GM12878 (cell line): Measurements from ENCODE around the gene IFIT1. TPM values are rescaled to one million over a fixed set of nuclear protein-coding genes. Genes with fewer than 3 reads are reported as not detected.

Experiments used
- ATAC-seq: fragments of 200-7000 bp; cut with Tn5 transposase; 3 replicates; pipeline ENCODE4 v1.9.1; 2020; ENCODE audit warnings: mild to moderate bottlenecking, moderate library complexity
- Bru-seq: library from RNA; stranded (reverse); fragments of 400-500 nt; gene quantifications from one replicate; lab custom pipeline; 2021; lab: Mats Ljungman, UMichigan
- BruChase-seq, 2 experiments: library from RNA; stranded (reverse); fragments of 400-500 nt; gene quantifications; one replicate each; lab custom pipeline; 2021; lab: Mats Ljungman, UMichigan
- BruUV-seq: library from RNA; stranded (reverse); fragments of 400-500 nt; replicated peaks from 2 replicates; lab custom pipeline; 2021; lab: Mats Ljungman, UMichigan
- CTCF ChIA-PET: fragments of 300-600 bp; sonication (Branson Sonifier 250); formaldehyde crosslinking; extraction: SDS; loops from one replicate; lab custom pipeline; 2021; ENCODE audit warnings: inconsistent platforms; lab: Yijun Ruan, JAX
- POLR2A ChIA-PET: fragments of 350-600 bp; formaldehyde crosslinking; extraction: SDS; loops from one replicate; lab custom pipeline; 2021; ENCODE audit warnings: inconsistent platforms; lab: Charles Lee
- RAD21 ChIA-PET: fragments of 300-600 bp; sonication (Branson Sonifier 250); formaldehyde crosslinking; loops from one replicate; lab custom pipeline; 2023; ENCODE audit warnings: antibody characterized with exemption; ENCODE audit not compliant: unreplicated experiment; lab: Charles Lee
- SMC1A ChIA-PET: fragments of 300-600 bp; sonication (Branson Sonifier 250); formaldehyde crosslinking; loops from one replicate; lab custom pipeline; 2023; ENCODE audit not compliant: unreplicated experiment, uncharacterized antibody; lab: Charles Lee
- DNase-seq: peaks from one replicate; pipeline ENCODE4 v3.0.0-alpha.2; 2011; ENCODE audit warnings: low read depth, low spot score
- FAIRE-seq: peaks from 3 replicates; lab custom pipeline; 2011; peaks lifted over from hg19 to GRCh38; lab: Jason Lieb, UNC
- H2AFZ ChIP-seq: 2 replicates; pipeline ENCODE4 v1.6.0; 2011; ENCODE audit warnings: low read depth, low read length, control low read depth; ENCODE audit not compliant: control insufficient read depth
- H3K27ac ChIP-seq: 2 replicates; pipeline ENCODE4 v1.5.1; 2011; ENCODE audit warnings: control low read depth; ENCODE audit not compliant: control insufficient read depth, insufficient read depth
- H3K27me3 ChIP-seq, 2 experiments: replicated peaks in 1 of 2; 2 replicates each; pipeline versions ENCODE4 v1.6.0 to v1.6.1; 2011; ENCODE audit warnings: low read length in 1 of 2; ENCODE audit not compliant: control insufficient read depth in 2 of 2, insufficient read depth in 2 of 2
- H3K36me3 ChIP-seq, 2 experiments: 2 replicates each; pipeline ENCODE4 v1.5.1; 2011; ENCODE audit warnings: low read length in 1 of 2; ENCODE audit not compliant: control insufficient read depth in 2 of 2, insufficient read depth in 2 of 2
- H3K4me1 ChIP-seq: 2 replicates; pipeline ENCODE4 v1.6.1; 2011; ENCODE audit warnings: mild to moderate bottlenecking, low read length, moderate library complexity, mixed read lengths; ENCODE audit not compliant: control insufficient read depth, insufficient read depth
- H3K4me2 ChIP-seq: 2 replicates; pipeline ENCODE4 v1.6.0; 2011; ENCODE audit warnings: control low read depth; ENCODE audit not compliant: control insufficient read depth, insufficient read depth
- H3K4me3 ChIP-seq: fragments of 200-600 bp; sonication (generic); 2 replicates; pipeline ENCODE4 v1.5.1; 2016
- H3K79me2 ChIP-seq: 2 replicates; pipeline ENCODE4 v1.6.0; 2011; ENCODE audit warnings: low read length; ENCODE audit not compliant: control insufficient read depth, insufficient read depth
- H3K9ac ChIP-seq: 2 replicates; pipeline ENCODE4 v1.8.0; 2011; ENCODE audit warnings: low read length, control low read depth, mixed read lengths; ENCODE audit not compliant: control insufficient read depth, insufficient read depth
- H3K9me3 ChIP-seq: replicated peaks from 3 replicates; pipeline ENCODE4 v1.5.1; 2011; ENCODE audit warnings: mild to moderate bottlenecking, low read length; ENCODE audit not compliant: control insufficient read depth, insufficient read depth
- H4K20me1 ChIP-seq: 2 replicates; pipeline ENCODE4 v1.6.0; 2011; ENCODE audit not compliant: control insufficient read depth, insufficient read depth
- EED ChIP-seq: sonication (generic); IDR thresholded peaks from 2 replicates; pipeline ENCODE4 v1.6.1; 2016; ENCODE audit warnings: antibody characterized with exemption, low read depth
- HDAC2 ChIP-seq: fragments of 200-600 bp; sonication (generic); IDR thresholded peaks from 2 replicates; pipeline ENCODE4 v1.6.1; 2017
- JUNB ChIP-seq: IDR thresholded peaks from 2 replicates; pipeline ENCODE4 v1.6.1; 2016; ENCODE audit warnings: antibody characterized with exemption, mild to moderate bottlenecking
- MTA3 ChIP-seq: IDR thresholded peaks from 2 replicates; pipeline ENCODE4 v1.6.1; 2012; ENCODE audit warnings: low read length, inconsistent platforms, borderline replicate concordance
- MYB ChIP-seq: fragments of 150-350 bp; IDR thresholded peaks from 2 replicates; pipeline ENCODE4 v1.6.1; 2014; ENCODE audit warnings: mild to moderate bottlenecking, low read depth, low read length, borderline replicate concordance
- NFYA ChIP-seq: IDR thresholded peaks from 2 replicates; pipeline ENCODE4 v1.6.1; 2011; ENCODE audit warnings: low read depth, mild to moderate bottlenecking, low read length, improper control_type of control experiment, borderline replicate concordance
- NFYB ChIP-seq: IDR thresholded peaks from 2 replicates; pipeline ENCODE4 v1.6.1; 2011; ENCODE audit warnings: low read depth, mild to moderate bottlenecking, low read length, improper control_type of control experiment, moderate library complexity; ENCODE audit not compliant: insufficient read depth
- NR2C1 ChIP-seq: fragments of 450-650 bp; IDR thresholded peaks from 2 replicates; pipeline ENCODE4 v1.6.1; 2017; ENCODE audit warnings: antibody characterized with exemption, mild to moderate bottlenecking, moderate library complexity
- PAX5 ChIP-seq: IDR thresholded peaks from 2 replicates; pipeline ENCODE4 v1.6.1; 2011; ENCODE audit warnings: low read depth, low read length, borderline replicate concordance
- POLR2AphosphoS5 ChIP-seq: IDR thresholded peaks from 2 replicates; pipeline ENCODE4 v1.6.1; 2011; ENCODE audit warnings: mild to moderate bottlenecking, low read length, inconsistent platforms
- TBL1XR1 ChIP-seq: IDR thresholded peaks from 2 replicates; pipeline ENCODE4 v1.6.1; 2012; ENCODE audit warnings: low read depth, low read length, improper control_type of control experiment
- WGBS: methylation state at CpG from one replicate; pipeline ENCODE4 v1.1.6; 2016; ENCODE audit warnings: low lambda C conversion rate; ENCODE audit not compliant: insufficient replicate concordance, insufficient coverage; ENCODE audit errors: missing lambda C conversion rate; 5-methylcytosine and 5-hydroxymethylcytosine counted together
- in situ Hi-C: fragments of 300-500 bp; cut with MboI; formaldehyde crosslinking; loops from 9 replicates; pipeline ENCODE4 v1.14.3; 2018; ENCODE audit warnings: mixed read lengths
- intact Hi-C: fragments of 100-400 bp; cut with micrococcal nuclease; formaldehyde crosslinking; loops from one replicate; pipeline ENCODE4 v1.14.2; 2022; ENCODE audit not compliant: unreplicated experiment
- long read RNA-seq, 2 experiments: library from polyadenylated mRNA; unstranded; transcript quantifications; one replicate each; pipeline ENCODE4 v2.0.0, GENCODE V29; 2019 to 2020
- polyA minus RNA-seq, 3 experiments: library from RNA; depleted of rRNA, polyadenylated mRNA; stranded (reverse); fragments of >200 nt; gene quantifications; 2 replicates each; pipeline ENCODE4 v1.2.3, GENCODE V29; 2011
- polyA plus RNA-seq, 11 experiments: library from polyadenylated mRNA; depleted of rRNA in 4 of 11; unstranded in 6 of 11; stranded (reverse) in 5 of 11; fragments of >200 nt; fragmentation: Nextera tagmentation in 4 of 11; fragmentation: Illumina TruSeq in 1 of 11; extraction: Ambion mirVana in 4 of 11; extraction: Trizol in 1 of 11; gene quantifications; 1 replicate in 1 of 11; 2 replicates in 10 of 11; pipeline versions ENCODE4 v1.2.1 to v1.2.3, GENCODE V29; 2011 to 2016; ENCODE audit warnings: inconsistent platforms in 2 of 11, missing spikeins in 2 of 11, low read depth in 1 of 11
- total RNA-seq, 4 experiments: library from RNA; depleted of rRNA in 3 of 4; stranded (reverse); fragments of >200 nt in 3 of 4; fragmentation: Illumina TruSeq in 1 of 4; extraction: Trizol in 1 of 4; gene quantifications; 2 replicates each; pipeline versions ENCODE4 v1.2.1 to v1.2.3, GENCODE V29; 2013 to 2021
- TF ChIP-seq, protein P1 (sequence below): IDR thresholded peaks from 2 replicates; pipeline ENCODE4 v1.6.1; 2011; ENCODE audit warnings: low read depth, mild to moderate bottlenecking, low read length, moderate library complexity, borderline replicate concordance; ENCODE audit errors: extremely low read depth
- TF ChIP-seq, protein P2 (sequence below): fragments of 450-650 bp; IDR thresholded peaks from 2 replicates; pipeline ENCODE4 v1.6.1; 2017; ENCODE audit warnings: low read depth, mild to moderate bottlenecking, moderate library complexity

IFIT1 gene, protein sequence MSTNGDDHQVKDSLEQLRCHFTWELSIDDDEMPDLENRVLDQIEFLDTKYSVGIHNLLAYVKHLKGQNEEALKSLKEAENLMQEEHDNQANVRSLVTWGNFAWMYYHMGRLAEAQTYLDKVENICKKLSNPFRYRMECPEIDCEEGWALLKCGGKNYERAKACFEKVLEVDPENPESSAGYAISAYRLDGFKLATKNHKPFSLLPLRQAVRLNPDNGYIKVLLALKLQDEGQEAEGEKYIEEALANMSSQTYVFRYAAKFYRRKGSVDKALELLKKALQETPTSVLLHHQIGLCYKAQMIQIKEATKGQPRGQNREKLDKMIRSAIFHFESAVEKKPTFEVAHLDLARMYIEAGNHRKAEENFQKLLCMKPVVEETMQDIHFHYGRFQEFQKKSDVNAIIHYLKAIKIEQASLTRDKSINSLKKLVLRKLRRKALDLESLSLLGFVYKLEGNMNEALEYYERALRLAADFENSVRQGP
- 2.5 and 3.2 TPM in 2 replicates for total RNA-seq (2013; cell fraction: nucleolus; rRNA removed)
- 19.7 and 29.8 TPM in 2 replicates for total RNA-seq (2014; rRNA removed)
- total RNA-seq (2014; rRNA removed; fragmentation: Illumina TruSeq; extraction: Trizol): 32.0 and 39.2 TPM in 2 replicates
- 18.8 and 22.5 TPM in 2 replicates for total RNA-seq (2021)
- polyA plus RNA-seq (2011; ENCODE audit: low read depth): 18.2 TPM
- 23.4 and 36.6 TPM in 2 replicates for polyA plus RNA-seq (2011; rRNA removed)
- 6.9 and 8.8 TPM in 2 replicates for polyA plus RNA-seq (2011; cell fraction: cytosol; rRNA removed)
- polyA plus RNA-seq (2011; cell fraction: nucleus; rRNA removed): 9.0 and 10.0 TPM in 2 replicates
- 16.1 and 18.3 TPM in 2 replicates for polyA plus RNA-seq (2012)
- 31.5 and 44.4 TPM in 2 replicates for polyA plus RNA-seq (2014; fragmentation: Illumina TruSeq; extraction: Trizol)
- polyA plus RNA-seq (2014; fragmentation: Nextera tagmentation; extraction: Ambion mirVana): 10 to 100 TPM; 28.9 to 37.2 TPM
- 17.5 and 21.3 TPM in 2 replicates for polyA plus RNA-seq (2014; rRNA removed)
- 10 to 100 TPM; 13.9 to 16.1 TPM for polyA plus RNA-seq (2016; fragmentation: Nextera tagmentation; extraction: Ambion mirVana)
- polyA minus RNA-seq (2011; rRNA and poly(A)+ RNA removed): 6.9 and 8.9 TPM in 2 replicates
- 3.3 and 4.0 TPM in 2 replicates for polyA minus RNA-seq (2011; cell fraction: cytosol; rRNA and poly(A)+ RNA removed)
- polyA minus RNA-seq (2011; cell fraction: nucleus; rRNA and poly(A)+ RNA removed): 2.1 and 3.2 TPM in 2 replicates
- percentile 69 among the genes with signal in this experiment for Bru-seq, nascent RNA
- BruChase-seq, experiment 1, labeled RNA remaining after a 6-hour chase: percentile 42 among the genes with signal in this experiment
- BruChase-seq, experiment 2, labeled RNA remaining after a 2-hour chase: percentile 60 among the genes with signal in this experiment
- long read RNA-seq, experiment 1, transcript IFIT1-201 (2 exons, 1,880 nt): major isoform, 11 of 11 reads
- long read RNA-seq, experiment 1, partial matches to known transcripts: 0 of 11 reads
- long read RNA-seq, experiment 1, other reads (novel, unspliced or antisense): 0 of 11 reads
- long read RNA-seq, experiment 2, transcript IFIT1-201 (2 exons, 1,880 nt): major isoform, 303 of 326 reads
- long read RNA-seq, experiment 2, partial matches to known transcripts: 2 of 326 reads
- long read RNA-seq, experiment 2, other reads (novel, unspliced or antisense): 21 of 326 reads

DNA sequence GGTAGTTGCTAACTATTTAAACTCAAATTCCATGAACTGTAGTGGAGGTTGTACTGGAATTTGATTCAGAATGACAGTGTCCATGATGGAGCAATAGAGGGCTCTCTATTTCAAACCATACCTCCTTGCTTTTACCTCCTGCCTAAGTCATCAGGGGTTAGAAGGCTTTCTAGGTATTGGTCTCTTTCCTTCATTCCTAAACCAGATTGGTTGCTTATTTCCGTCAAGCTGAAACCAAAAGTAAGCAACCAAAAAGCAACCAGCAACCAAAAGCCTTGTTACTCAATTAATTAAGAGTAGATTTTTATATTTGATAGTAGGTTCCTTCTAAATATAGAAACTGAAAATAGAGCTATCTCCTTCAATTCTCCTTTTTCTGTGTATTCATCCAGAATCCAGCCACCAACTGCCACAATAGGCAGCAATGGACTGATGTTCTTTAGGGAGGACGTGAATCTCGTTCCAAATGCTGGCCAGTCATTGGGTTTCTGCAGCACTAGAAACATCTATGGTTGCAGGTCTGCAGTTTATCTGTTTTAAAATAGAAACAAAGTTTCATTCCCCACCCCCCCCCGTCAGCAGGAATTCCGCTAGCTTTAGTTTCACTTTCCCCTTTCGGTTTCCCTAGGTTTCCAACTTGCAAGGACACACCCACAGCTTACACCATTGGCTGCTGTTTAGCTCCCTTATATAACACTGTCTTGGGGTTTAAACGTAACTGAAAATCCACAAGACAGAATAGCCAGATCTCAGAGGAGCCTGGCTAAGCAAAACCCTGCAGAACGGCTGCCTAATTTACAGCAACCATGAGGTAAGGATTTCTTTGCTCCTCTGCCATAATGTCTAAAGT, at the start of gene IFIT1:
IFIT1 (plus strand) TSS at position 717 of the 850 bp plus-strand sequence; CDS start at position 807, 90 bp downstream.
- Histone ChIP-seq H2AFZ (peak within 1 kb of the TSS; percentile 56), H3K4me1 (no peaks in the 10 kb centered on the region; the same call in 1 of the 2 replicates), H3K27me3 (no peaks in the 10 kb centered on the region), H3K4me2 (peak within 1 kb of the TSS; percentile 93), H3K27ac (peak within 1 kb of the TSS; percentile 71), H3K9me3 (no peaks in the 10 kb centered on the region; the same call in 2 of the 3 replicates), H3K79me2 (peaks cover 25% of the 10 kb centered on the region), H4K20me1 (no peaks in the 10 kb centered on the region), H3K36me3 (no peaks in the 10 kb centered on the region), H3K4me3 (peak within 1 kb of the TSS; percentile 67), H3K9ac (peak within 1 kb of the TSS; percentile 71)
- CTCF ChIA-PET: interaction anchor here (0.6 to 8.5 kb wide), 15 partner anchors 11 to 1020 kb away, joined by 3 to 97 read pairs (median 5); partner anchors contain the start of gene IFIT5
- RAD21 ChIA-PET: interaction anchor here (0.6 to 2.8 kb wide), 15 partner anchors 21 to 748 kb away, joined by 3 to 20 read pairs (median 3); partner anchors contain the start of genes IFIT2 and IFIT5
- ATAC-seq: peak; percentile 94
- intact Hi-C loops: loop anchor here (1.0 to 10.0 kb wide), 2 partner anchors 22 to 397 kb away; partner anchors contain the start of genes FAS and IFIT5
- FAIRE-seq: no peak
- WGBS: under 1% methylated on average over 8 of the region's 8 CpGs
- BruUV-seq: no TSS peak
- POLR2A ChIA-PET: interaction anchor here (0.5 to 3.3 kb wide), 9 partner anchors 17 to 506 kb away, joined by 3 to 18 read pairs (median 5); partner anchors contain the start of genes IFIT2 and IFIT5
- peak; percentile 80 for DNase-seq
- in situ Hi-C loops: no loop called here
- SMC1A ChIA-PET: interaction anchor here (0.5 to 4.1 kb wide), 23 partner anchors 8 to 487 kb away, joined by 3 to 42 read pairs (median 4); partner anchors contain the start of gene IFIT5
- TF ChIP-seq TBL1XR1: 0 out of 2 replicates have a peak, but pooled peaks have one; percentile 45
- TF ChIP-seq NFYB: peak; percentile 46; the same call in 1 of the 2 replicates
- TF ChIP-seq PAX5: 0 out of 2 replicates have a peak, but pooled peaks have one; percentile 35
- peak; percentile 85 for TF ChIP-seq POLR2AphosphoS5
- TF ChIP-seq MYB: no peak
- TF ChIP-seq HDAC2: no peak
- 0 out of 2 replicates have a peak, but pooled peaks have one; percentile 38 for TF ChIP-seq MTA3
- no peak for TF ChIP-seq NFYA
- TF ChIP-seq, protein P1, sequence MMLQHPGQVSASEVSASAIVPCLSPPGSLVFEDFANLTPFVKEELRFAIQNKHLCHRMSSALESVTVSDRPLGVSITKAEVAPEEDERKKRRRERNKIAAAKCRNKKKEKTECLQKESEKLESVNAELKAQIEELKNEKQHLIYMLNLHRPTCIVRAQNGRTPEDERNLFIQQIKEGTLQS: no peak
- no peak for TF ChIP-seq NR2C1
- TF ChIP-seq JUNB: no peak
- TF ChIP-seq, protein P2, sequence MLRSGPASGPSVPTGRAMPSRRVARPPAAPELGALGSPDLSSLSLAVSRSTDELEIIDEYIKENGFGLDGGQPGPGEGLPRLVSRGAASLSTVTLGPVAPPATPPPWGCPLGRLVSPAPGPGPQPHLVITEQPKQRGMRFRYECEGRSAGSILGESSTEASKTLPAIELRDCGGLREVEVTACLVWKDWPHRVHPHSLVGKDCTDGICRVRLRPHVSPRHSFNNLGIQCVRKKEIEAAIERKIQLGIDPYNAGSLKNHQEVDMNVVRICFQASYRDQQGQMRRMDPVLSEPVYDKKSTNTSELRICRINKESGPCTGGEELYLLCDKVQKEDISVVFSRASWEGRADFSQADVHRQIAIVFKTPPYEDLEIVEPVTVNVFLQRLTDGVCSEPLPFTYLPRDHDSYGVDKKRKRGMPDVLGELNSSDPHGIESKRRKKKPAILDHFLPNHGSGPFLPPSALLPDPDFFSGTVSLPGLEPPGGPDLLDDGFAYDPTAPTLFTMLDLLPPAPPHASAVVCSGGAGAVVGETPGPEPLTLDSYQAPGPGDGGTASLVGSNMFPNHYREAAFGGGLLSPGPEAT: peak; percentile 25; the same call in 1 of the 2 replicates
- peak; percentile 80 for TF ChIP-seq EED
